NCI-H1436 (cell line): ENCODE measurements around the gene NHLRC4.

Experiments
- DNase-seq: peaks from one replicate; lab custom pipeline; 2025; lab: John Stamatoyannopoulos, UW

The NHLRC4 gene

GRCh38 chr16:553601-554296 is 13.1 kb upstream of the NHLRC4 start:
- DNase-seq, result no peak

GRCh38 chr16:554297-554621 is 12.5 kb upstream of the NHLRC4 start:
- no peak for DNase-seq

- no peak for DNase-seq
Measured at GRCh38 chr16:554640-555365, 12.0 kb upstream of the NHLRC4 start.

GRCh38 chr16:555528-556473 is 11.0 kb upstream of the NHLRC4 start:
- DNase-seq, result no peak

- DNase-seq, result no peak
Measured at GRCh38 chr16:556474-557173, 10.2 kb upstream of the NHLRC4 start.

GRCh38 chr16:557463-558297 is 9.1 kb upstream of the NHLRC4 start:
- no peak for DNase-seq

- DNase-seq, result no peak
Measured at GRCh38 chr16:558298-559020, 8.3 kb upstream of the NHLRC4 start.

GRCh38 chr16:559021-559380 is 7.8 kb upstream of the NHLRC4 start:
- no peak for DNase-seq

GRCh38 chr16:559411-560203 is 7.2 kb upstream of the NHLRC4 start:
- no peak for DNase-seq

- no peak for DNase-seq
Measured at GRCh38 chr16:560204-560700, 6.6 kb upstream of the NHLRC4 start, which contains the start of gene PRR35. PRR35 (plus strand) TSS chr16:560394; CDS start chr16:563295, 2,901 bp downstream.

GRCh38 chr16:560701-561412 is 5.9 kb upstream of the NHLRC4 start:
- DNase-seq, result no peak

- DNase-seq, result no peak
Measured at GRCh38 chr16:561413-561794, 5.4 kb upstream of the NHLRC4 start.

GRCh38 chr16:561957-562938 is 4.6 kb upstream of the NHLRC4 start:
- DNase-seq, result no peak

- no peak for DNase-seq
Measured at GRCh38 chr16:563072-563644, 3.6 kb upstream of the NHLRC4 start.

- no peak for DNase-seq
Measured at GRCh38 chr16:564690-565418, 2.0 kb upstream of the NHLRC4 start.
